HG03432 (cell line): ENCODE data around the gene TMEM11.

Source experiments
- ATAC-seq: cut with Tn5 transposase; IDR thresholded peaks from one replicate; pipeline ENCODE4 v1.9.1; 2021; ENCODE audit warnings: mild to moderate bottlenecking, moderate library complexity; ENCODE audit not compliant: unreplicated experiment

The TMEM11 gene, protein sequence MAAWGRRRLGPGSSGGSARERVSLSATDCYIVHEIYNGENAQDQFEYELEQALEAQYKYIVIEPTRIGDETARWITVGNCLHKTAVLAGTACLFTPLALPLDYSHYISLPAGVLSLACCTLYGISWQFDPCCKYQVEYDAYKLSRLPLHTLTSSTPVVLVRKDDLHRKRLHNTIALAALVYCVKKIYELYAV

DNA sequence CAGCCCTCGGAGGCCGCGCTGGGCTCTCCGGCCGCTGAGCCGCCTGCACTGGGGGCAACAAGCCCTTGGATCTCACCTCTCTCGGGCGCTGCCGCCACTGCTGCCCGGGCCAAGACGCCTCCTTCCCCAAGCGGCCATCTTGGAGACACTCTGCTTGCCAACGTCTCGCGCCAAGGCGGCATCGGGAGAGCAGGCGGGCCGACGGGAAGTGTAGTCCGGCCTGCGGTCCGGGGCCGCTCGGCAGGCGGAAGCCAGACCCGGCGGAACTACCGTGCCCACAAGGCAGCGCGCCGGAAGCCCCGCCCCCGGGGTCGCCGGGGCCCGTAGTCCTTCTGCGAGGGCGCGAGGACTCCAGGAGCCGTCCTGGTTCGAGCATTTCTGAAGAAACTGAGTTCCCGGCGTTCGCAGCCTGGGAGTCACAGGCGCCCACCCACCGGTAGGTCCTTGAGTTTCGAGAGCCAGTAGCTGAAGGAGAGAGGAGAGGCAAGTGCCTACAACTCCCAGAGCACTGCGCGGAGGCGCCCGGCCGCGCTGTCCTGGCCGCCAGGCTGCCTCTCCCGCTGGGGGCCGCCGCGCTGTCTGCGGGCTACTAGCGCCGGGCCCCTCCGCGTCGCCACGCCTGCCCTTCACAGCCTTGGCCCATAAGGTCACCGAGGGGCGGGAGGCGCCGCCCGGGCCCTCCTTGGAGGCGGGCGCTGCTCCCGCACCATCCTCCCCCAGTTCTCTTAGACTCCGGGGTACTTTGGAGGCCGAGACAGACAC is at the start of gene TMEM11:
Gene TMEM11 (minus strand): TSS at position 147 of the 762 bp plus-strand sequence. CDS start 9 bp downstream, at position 138.
- ATAC-seq, result peak; percentile 91

DNA sequence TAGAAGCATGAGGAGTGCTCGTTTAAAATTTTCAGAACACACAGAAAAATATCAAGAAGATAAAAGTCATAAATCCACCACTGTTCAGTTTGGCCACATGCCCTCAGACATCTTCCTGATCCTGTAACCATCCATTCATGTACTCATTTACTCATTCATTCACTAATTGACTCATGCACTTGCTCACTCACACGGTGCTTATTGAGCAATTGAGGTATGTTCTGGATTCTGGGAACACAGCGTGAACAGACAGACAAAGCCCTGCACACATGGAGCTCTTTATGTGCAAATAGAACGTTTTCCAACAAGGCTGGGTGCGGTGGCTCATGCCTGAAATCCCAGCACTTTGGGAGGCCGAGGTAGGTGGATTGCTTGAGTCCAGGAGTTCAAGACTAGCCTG is 49.4 kb upstream of the TMEM11 start:
- no peak for ATAC-seq

DNA sequence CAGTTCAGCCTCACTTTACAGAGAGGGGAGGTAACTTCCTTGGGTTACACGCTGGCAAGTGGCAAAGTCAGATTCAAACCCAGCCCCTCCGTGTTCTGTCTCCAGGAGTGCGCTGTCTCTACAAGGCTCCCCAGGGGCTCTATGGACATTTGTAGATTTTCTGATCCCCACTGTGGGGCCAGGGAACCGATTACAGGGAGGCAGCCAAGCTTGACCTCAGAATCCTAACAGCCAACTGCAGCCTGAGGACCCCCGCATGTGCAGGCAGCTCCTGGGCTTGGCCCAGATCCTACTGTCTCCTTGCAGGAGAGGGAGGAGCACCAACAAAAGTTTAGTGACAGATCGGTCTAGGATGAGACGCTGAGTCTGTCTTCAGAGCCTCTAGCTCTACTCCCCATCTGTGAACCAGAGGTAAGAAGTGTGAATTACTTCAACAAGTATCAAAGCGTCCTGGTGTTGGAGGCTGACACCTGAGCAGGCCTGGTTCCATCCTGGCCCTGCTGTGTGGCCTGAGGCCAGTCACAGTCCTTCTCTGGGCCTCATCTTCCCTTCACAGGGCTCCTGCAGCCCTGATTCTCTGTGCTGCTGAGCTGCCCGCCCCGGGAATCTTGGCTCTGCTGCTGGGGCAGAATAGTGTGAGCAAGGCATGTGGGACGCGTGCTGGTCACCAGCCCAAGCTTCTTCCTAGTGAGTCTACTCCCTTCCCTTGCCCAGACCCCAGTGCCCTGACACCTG is 48.5 kb upstream of the TMEM11 start:
- no peak for ATAC-seq

DNA sequence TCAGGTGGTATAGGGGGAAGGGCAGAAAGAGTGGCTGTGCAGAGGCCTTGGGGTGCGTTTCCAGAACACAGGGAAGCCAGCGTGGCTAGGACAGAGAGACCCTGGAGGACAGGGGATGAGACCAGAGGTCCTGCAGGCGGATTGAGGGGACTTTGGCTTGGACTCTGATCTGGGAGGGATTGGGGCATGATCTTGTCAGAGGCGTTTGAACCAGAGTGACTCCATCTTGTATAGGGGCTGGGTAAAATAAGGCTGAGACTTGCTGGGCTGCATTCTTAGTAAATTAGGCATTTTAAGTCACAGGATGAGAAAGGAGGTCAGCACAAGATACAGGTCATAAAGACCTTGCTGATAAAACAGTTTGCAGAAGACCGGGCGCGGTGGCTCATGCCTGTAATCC is 44.6 kb upstream of the TMEM11 start:
- ATAC-seq, result no peak

DNA sequence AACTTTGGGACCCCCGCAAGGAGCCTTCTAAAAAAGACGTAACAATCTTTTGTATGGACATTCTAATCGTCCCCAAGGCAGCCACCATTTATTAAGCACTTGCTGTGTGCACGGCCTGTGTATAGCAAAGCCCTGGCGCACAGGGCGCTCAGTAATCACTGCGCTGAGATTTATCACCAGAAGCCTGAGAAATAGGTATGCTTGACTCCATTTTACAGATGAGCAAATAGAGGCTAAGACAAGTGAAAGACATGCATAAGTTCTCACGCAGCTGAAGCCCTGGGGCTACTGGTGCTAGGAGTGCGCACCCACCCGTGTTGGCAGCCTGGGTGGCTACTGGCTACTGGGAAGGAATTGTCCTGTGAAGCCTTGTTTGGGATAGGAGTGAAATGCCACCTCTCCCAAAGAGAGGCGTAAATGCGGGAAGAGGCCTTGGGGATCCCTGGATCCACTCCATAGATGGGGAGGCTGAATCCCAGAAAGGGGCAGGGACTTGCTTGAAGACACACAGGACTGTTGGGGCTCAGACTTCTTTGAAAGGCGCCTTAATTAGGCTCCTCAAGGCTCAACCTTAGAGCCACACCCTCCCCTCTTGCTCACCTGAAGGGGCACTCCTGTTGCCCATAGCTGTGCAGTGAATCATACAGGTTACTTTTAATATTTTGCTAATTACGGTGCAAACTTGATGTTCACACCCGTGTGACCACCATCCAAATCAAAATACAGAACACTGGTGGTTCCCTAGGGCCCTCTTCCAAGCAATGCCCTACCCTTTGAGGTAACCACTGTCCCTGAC is 39.9 kb upstream of the TMEM11 start:
- peak; percentile 5 for ATAC-seq

DNA sequence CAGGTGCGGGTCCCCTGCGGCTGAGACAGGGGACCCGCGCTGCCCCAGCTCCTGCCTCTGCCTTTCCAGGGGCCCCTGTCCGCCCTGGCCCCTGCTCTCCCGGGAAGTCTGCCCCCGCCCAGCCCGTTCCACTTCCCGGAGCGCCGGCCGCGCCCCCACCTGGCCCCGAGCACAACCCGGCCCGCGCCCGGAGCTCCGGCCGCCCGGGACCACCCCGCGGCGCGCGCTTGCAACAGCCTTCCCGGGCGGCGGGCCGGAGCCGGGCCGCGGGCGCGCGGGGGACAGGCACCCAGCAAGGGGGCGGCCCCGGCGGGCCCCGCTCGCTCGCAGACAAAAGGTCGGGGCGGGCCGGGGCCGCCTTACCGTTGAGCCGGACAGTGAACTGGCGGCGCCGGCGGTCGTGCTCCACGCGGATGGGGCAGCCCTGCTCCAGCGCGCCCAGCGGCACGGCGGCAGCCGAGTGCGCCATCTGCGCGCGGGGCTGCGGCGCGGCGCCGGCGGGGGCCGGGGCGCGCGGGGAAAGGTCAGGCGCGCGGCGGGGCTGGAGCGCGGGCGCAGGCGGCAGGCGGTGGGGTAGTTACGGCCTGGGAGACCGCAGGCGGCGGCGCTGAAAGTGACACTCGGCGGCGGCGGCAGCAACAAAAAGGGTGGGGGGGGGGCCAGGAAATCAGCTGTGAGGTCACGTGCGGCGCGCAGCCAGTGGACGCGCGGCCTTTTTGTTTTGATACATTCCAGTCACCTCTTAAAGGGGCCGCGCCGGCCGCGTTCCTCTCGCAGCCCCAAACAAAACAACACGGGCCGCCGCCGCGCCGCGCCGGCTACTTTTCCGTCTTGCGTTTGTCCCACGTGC is 39.1 kb upstream of the TMEM11 start, which contains the start of gene NATD1:
Gene NATD1 (minus strand): TSS at position 615 of the 850 bp plus-strand sequence. CDS start 146 bp downstream, at position 469.
- ATAC-seq, result peak; percentile 88

DNA sequence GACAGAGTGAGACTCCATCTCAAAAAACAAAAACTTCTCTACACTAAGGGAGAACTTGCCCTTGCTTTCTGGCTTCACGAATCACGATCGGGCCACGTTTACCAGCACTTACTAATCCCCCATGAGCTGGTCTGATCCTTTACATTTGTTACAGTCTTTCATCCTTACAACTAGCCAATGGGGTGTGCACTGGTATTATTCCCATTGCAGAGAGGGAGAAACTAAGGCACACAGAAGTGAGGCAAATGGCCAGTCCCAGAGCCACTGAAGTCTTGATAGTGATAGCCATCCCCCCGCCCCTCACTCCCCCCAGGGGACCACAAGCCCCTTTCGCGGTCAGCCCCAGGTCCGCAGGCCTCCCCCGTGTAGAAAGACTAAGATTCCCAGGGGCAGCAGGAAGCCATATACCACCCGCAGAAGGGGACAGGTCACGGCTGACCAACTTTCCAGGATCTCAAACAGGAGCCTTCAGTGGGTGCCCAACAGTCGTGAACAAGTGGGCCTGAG is 38.4 kb upstream of the TMEM11 start:
- ATAC-seq, result no peak

DNA sequence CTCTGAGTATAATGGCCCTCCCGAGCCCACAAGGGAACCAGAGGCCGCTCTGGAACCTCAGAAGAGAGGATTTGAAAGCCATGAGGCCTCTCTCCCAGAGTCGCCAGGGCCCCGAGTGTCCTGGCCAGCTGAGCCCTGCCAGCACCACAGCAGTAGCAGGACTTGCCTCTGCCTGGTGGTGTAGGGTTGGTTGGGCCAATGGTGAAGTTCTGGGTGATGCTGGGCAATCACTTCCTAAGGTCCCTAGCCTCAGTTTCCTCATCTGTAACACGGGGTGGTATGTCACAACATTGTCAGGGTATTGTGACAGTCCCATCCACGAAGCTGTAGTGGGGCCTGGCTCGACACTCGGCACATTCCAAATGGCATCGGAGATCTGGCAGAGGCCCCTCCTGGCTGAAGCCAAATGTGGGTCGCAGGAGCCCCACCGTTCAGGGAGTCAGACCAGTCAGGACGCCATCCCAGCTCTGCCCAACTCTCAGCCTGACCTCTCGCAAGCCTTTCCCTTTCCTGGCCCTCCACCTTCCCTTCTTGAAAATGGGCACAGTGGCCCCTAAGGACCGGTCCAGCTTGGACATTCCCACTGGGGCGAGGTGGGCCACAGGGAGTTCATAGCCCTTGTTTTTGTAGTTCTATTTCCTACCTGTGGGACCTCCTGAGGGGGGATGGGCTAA is 37.5 kb upstream of the TMEM11 start:
- no peak for ATAC-seq

DNA sequence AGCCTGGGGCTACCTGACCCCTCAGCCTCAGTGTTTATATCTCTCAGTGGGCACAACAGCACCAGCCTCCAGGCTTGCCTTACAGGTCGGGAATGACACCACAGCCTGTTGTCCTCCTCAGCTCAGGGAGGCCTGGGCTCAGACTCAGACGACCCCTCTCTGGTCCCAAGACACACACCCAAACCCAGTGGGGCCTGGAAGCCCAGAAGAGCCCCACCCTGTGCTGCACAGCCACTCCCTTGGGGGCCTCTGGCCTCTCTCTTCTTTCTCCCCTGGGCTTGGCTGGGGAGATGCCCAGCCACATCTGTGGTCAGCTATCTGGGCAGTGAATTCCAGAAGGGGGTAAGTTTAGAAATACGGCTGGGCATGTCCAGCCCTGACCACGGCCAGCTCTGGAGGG is 36.9 kb upstream of the TMEM11 start:
- ATAC-seq, result no peak

DNA sequence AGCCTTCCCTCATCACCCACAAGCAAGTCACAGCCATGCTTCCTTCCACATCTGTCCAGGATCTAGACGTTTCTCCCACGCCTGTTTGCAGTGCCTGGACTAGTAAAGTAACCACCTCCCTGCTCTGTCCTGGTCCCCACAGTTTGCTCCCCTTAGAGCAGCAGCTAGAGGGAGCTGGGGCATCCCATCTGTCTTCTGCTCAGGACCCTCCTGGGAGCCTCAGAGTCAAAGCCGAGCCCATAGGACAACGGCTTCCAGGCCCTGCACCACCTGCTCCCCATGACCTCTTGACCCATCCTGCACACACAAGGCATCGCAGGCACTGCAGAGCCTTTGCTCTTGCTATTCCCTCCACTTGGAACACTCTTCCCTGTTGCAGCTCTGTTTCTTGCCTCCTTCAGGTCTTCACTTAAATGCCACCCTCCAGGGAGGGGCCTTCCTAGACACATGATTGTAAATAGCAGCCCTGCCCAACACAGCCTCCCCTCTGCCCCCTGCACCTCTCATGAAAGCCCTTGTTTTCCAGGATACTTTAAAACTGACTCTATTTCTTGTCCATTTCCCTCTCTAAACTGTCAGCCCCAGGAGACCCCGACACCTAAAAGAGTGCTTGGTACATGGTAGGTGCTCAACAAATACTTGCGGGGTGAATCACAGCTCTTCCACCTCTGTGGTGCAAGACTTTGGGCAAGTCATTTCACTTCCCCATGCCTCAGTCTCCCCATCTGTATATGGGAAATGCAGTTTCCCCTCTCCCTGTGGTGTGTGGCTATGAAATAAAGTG is 36.2 kb upstream of the TMEM11 start:
- ATAC-seq, result no peak

DNA sequence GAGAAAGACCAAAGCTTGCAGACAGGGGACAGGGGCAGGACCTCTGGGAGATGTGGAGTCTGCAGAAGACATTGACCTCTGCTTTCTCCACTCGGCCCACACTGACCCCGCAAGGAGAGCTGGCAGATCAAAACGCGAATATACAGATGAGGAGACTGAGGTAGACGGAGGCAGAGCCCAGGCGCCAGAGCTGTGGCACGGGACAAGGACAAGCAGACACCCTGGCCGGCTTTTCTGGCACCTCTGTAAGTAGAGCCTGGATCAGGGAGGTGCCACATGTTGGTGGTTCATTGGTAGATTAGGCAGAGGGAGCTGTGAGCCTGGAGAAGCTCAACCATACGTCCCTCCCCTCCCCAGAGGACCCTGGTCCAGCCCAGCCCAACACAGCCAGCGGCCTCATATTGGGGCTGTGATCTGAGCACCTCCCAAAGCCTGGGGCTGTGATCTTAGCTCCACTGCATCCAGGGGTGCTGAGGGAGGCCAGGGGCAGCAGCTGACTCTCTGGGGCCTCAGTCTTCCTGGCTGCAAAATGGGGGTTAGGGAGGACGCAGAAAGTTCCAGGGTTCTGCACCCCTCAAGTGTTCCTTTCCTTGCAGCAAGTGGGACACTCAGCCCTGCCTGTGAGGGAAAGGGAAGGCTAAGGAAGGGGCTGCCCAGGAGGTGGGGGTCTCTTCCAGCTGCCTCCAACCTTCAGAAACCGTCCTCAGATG is 35.3 kb upstream of the TMEM11 start:
- ATAC-seq, result no peak

DNA sequence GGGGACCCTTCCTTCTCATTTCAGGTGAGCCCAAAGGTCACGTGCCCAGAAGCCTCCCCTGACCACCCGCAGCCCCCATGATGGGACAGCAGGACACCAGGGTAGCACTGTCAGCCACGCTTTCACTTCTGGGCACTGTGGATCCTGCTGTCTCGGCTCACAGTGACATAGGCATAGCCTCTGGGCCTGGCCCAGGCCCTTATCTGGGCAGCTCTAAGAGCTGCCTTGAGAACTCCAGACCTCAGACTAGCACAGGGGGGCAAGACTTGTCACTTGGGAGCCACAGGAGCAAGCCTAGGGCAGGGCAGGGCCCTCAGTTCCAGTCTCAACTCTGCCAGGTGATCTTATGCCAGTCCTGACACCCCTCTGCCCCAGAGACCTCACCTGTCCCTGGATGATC is 34.5 kb upstream of the TMEM11 start:
- no peak for ATAC-seq

DNA sequence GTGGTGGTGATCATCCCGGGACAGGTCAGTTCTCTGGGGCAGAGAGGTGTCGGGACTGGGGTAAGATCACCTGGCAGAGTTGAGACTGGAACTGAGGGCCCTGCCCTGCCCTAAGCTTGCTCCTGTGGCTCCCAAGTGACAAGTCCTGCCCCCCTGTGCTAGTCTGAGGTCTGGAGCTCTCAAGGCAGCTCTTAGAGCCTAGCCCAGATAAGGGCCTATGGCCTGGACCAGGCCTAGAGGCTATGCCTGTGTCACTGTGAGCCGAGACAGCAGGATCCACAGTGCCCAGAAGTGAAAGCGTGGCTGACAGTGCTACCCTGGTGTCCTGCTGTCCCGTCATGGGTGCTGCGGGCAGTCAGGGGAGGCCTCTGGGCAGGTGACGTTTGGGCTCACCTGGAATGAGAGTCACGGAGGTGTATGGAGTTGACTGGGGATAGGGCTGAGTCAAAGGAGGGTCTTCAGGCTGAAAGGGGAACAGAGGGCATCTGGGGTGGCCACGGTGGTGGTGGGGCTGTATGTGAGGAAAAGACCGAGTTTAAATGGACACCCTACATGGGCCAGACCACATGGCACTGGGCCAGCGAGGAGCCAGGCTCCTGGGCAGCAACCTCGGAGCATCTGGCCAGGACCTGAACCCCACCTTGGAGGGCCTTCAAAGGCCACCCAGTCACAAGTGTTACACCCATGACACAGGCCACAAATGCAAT is 33.7 kb upstream of the TMEM11 start:
- no peak for ATAC-seq

DNA sequence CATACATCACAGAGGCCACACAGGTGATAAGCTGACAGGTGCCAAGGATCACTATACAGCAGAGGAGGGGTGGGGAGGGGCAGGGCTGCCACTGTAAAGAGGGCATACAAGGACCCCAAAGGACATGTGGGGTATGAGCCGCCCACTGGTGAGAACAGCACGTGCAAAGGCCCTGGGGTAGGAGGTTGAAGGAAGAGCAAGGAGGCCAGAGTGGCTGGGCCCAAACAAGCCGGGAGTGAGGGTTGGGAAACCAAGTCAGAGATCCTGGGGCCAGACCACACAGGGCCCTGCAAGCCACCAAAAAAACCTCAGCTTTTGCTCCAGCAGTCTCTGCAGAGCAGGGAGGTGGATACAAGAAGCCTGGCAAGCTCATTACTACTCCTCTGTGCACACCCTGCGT is 32.7 kb upstream of the TMEM11 start:
- no peak for ATAC-seq

DNA sequence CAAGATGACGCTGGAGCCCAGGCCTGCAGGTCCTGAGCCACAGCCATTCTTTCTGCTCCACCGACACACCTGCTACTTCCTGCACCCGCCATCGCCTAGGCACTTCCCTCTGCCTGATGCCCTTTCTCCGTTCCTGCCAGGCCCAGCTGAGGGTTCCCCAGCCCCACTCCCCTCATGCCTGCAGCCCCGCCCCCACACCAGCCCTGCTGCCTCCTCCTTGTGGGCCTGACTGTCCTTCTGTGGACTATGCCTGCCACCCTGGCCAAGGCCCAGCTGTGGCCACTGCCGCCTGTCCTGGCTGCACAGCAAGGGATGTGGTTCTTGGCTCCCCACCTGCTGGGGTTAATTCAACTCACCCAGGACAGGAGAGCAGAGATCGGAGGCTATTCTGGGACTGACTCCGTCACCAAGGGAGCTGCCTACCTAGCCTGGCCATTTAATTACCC is 31.7 kb upstream of the TMEM11 start:
- ATAC-seq, result no peak

DNA sequence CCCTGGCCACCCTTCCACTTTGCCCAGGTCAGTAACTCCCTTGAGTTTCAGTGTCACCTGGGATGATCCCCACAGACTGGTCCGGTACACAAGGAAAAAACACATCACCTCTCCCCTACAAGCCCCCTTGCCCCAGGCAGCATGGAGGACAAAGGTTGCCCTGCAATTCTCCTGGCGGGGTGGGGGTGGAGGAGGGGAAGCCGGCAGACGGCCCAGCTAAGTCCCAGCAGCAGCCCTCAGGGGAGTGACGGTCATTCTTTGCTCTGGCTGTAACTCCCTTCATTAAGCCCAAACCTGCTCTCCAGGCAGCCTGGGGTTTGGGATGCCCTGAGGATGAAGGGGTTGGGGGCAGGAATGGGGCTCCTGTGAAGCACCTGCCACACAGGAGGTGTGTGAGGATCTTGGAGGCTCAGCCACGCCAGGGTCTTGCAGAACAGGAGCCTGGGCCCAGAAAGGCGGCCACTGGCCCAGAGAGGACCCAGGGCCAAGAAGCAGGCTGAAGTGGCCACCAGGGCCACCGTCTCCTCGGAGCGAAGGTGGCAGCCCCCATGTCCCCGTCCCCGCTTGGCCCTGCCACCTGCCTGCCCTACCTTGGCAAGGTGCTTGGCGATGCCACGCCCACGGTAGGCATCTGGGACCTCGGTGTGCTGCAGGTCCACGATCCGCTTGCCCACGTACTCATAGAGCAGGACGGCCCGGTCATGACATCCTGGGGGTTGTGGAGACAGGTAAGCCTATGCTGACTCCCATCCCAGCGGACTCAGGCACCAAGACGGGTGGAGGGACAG is 29.7 kb upstream of the TMEM11 start:
- no peak for ATAC-seq
